NT2/D1 (cell line): ENCODE results near the gene WDFY3.

Source experiments
- SUZ12 ChIP-seq: IDR thresholded peaks from 2 replicates; pipeline ENCODE4 v1.6.1; 2011; ENCODE audit not compliant: insufficient read length, insufficient read depth; ENCODE audit errors: extremely low read depth
- YY1 ChIP-seq: IDR thresholded peaks from 2 replicates; pipeline ENCODE4 v1.6.1; 2011; ENCODE audit not compliant: insufficient read length, insufficient read depth
- ZNF274 ChIP-seq: IDR thresholded peaks from 2 replicates; pipeline ENCODE4 v1.6.1; 2011; ENCODE audit warnings: mild to moderate bottlenecking, low read depth, low read length

GRCh38 chr4:84697615-84698201 is 268.8 kb downstream of the WDFY3 start:
- no peak for TF ChIP-seq ZNF274
- no peak for TF ChIP-seq YY1
- no peak for TF ChIP-seq SUZ12
